Vagina (tissue), 2 donors: Measurements from ENCODE around the gene MTUS2.
A peak's percentile ranks its signal among the peaks of the same experiment; 100 is the strongest.

Experiments used
- CTCF ChIP-seq, 3 experiments: fragments of 450-650 bp in 2 of 3; fragments of 200-600 bp in 1 of 3; sonication (generic) in 1 of 3; IDR thresholded peaks; one replicate each; pipeline ENCODE4 v1.5.1; 2017 to 2019; ENCODE audit warnings: antibody characterized with exemption in 3 of 3, mild to moderate bottlenecking in 2 of 3, moderate library complexity in 2 of 3
- POLR2A ChIP-seq, 2 donors: fragments of 450-650 bp; IDR thresholded peaks; one replicate each; pipeline ENCODE4 v1.6.1; 2017; ENCODE audit warnings: antibody characterized with exemption in 2 of 2, mild to moderate bottlenecking in 2 of 2, moderate library complexity in 2 of 2
- POLR2AphosphoS5 ChIP-seq, 2 donors: sonication (generic); formaldehyde crosslinking; IDR thresholded peaks; one replicate each; pipeline ENCODE4 v1.9.0; 2017; ENCODE audit warnings: antibody characterized with exemption in 2 of 2, mild to moderate bottlenecking in 2 of 2, low read depth in 1 of 2; ENCODE audit not compliant: insufficient read depth in 1 of 2

- TF ChIP-seq POLR2A (IDR thresholded peaks at IDR 0.05): no peak
- TF ChIP-seq CTCF (IDR thresholded peaks at IDR 0.05): no peak
- TF ChIP-seq POLR2AphosphoS5 (IDR thresholded peaks at IDR 0.05; ENCODE audit: insufficient read depth in 1 of 2, low read depth in 1 of 2): peak in 1 of 2 donors; percentile 70
These were observed 69.1 kb downstream of the MTUS2 start for GRCh38 chr13:28889086-28889732.
